Measurements from ENCODE around the gene ZBTB9.
"Not testable (repeated sequence)": the region's sequence is repeated elsewhere in the genome, so short reads cannot be mapped to it uniquely, and the experiment has no call there.

Gene ZBTB9

GRCh38 chr6:33466075-33466735, 11.8 kb downstream of the ZBTB9 start:
- no peak for DNase-seq (ENCODE audit: low spot score)

- DNase-seq (ENCODE audit: low spot score), result no peak
These were observed 12.7 kb downstream of the ZBTB9 start for GRCh38 chr6:33467091-33467490.

GRCh38 chr6:33469661-33470060, 15.3 kb downstream of the ZBTB9 start:
- no peak for DNase-seq (ENCODE audit: low spot score)

GRCh38 chr6:33477864-33478263, 23.5 kb downstream of the ZBTB9 start:
- no peak for DNase-seq (ENCODE audit: low spot score)

GRCh38 chr6:33481192-33481591, 26.8 kb downstream of the ZBTB9 start:
- DNase-seq (ENCODE audit: low spot score), result no peak

GRCh38 chr6:33482620-33483019, 28.2 kb downstream of the ZBTB9 start:
- DNase-seq (ENCODE audit: low spot score), result not testable (repeated sequence)

GRCh38 chr6:33483678-33484077, 29.3 kb downstream of the ZBTB9 start:
- DNase-seq (ENCODE audit: low spot score), result no peak

- not testable (repeated sequence) for DNase-seq (ENCODE audit: low spot score)
These were observed 30.4 kb downstream of the ZBTB9 start for GRCh38 chr6:33484673-33485262.

- DNase-seq (ENCODE audit: low spot score), result not testable (repeated sequence)
These were observed 31.3 kb downstream of the ZBTB9 start for GRCh38 chr6:33485680-33486079.

- DNase-seq (ENCODE audit: low spot score), result no peak
These were observed 34.0 kb downstream of the ZBTB9 start for GRCh38 chr6:33488339-33488738.

- no peak for DNase-seq (ENCODE audit: low spot score)
These were observed 35.8 kb downstream of the ZBTB9 start for GRCh38 chr6:33490198-33490597.

GRCh38 chr6:33490621-33491020, 36.2 kb downstream of the ZBTB9 start:
- no peak for DNase-seq (ENCODE audit: low spot score)

GRCh38 chr6:33492093-33492492, 37.7 kb downstream of the ZBTB9 start:
- DNase-seq (ENCODE audit: low spot score), result no peak

- DNase-seq (ENCODE audit: low spot score), result no peak
These were observed 42.8 kb downstream of the ZBTB9 start for GRCh38 chr6:33497157-33497556.

- DNase-seq (ENCODE audit: low spot score), result no peak
These were observed 48.1 kb downstream of the ZBTB9 start for GRCh38 chr6:33502486-33502885.

GRCh38 chr6:33504486-33504885, 50.1 kb downstream of the ZBTB9 start:
- DNase-seq (ENCODE audit: low spot score), result no peak

GRCh38 chr6:33505548-33506370, 51.4 kb downstream of the ZBTB9 start:
- no peak for DNase-seq (ENCODE audit: low spot score)
